ENCODE data around the gene PHKG2.

DNA sequence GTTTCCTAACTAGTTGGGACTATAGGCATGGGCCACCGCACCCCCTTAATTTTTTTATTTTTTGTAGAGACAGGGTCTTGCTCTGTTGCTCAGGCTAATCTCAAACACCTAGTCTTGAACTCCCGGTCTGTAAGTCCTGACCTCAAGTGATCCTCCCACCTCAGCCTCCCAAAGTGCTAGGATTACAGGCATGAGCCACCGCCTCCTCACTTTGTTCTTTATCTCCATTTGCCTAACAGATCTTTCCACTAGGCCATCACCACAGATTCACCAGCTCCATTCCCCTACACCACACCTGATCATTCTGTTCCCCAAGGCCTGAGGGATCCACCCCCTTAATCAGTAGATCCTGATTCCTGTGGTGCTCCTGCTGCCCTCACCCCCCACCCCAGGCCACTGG is 46.4 kb downstream of the PHKG2 start:
- no peak for TF ChIP-seq ZNF274 (IDR thresholded peaks at IDR 0.05; ENCODE audit: low read depth, low read length)
- TF ChIP-seq YY1 (IDR thresholded peaks at IDR 0.05; ENCODE audit: insufficient read depth, insufficient read length), result no peak

Measured in NT2/D1 (cell line).